ENCODE data around the gene ADAM15. TPM values are rescaled to one million over a fixed set of nuclear protein-coding genes. Genes with fewer than 3 reads are reported as not detected.
A peak's percentile ranks its signal among the peaks of the same experiment; 100 is the strongest.

The ADAM15 gene
- total RNA-seq, 4 donors from 2014 or later, result 30.3 to 42.8 (median 36.9) TPM

GRCh38 chr1:155070721-155071569 lies 19.8 kb downstream of the ADAM15 start:
- peak; percentile 78 to 94 for ATAC-seq
- Histone ChIP-seq H3K27ac (peak overlapping the region; percentile 46 to 69 (median 62)), H3K36me3 (no peaks in the 10 kb centered on the region), H3K4me3 (peak overlapping the region; percentile 51 to 75 (median 56)), H3K4me1 (peaks cover 5 to 11% of the 10 kb centered on the region in 2 donors), H3K27me3 (no peaks in the 10 kb centered on the region), H3K9me3 (no peaks in the 10 kb centered on the region)
- TF ChIP-seq CTCF (IDR thresholded peaks at IDR 0.05 in 4 of 5, conservative IDR thresholded peaks at IDR 0.05 in 1 of 5), result peak; percentile 28 to 65 (median 50)
- peak in 1 of 2 donors; percentile 23 for TF ChIP-seq POLR2A (IDR thresholded peaks at IDR 0.05)
- intact Hi-C loops (cut with DNase I; ENCODE audit: low total_unique reads), result no loop called here
- DNase-seq, result peak; percentile 53 to 81
- in situ Hi-C loops (cut with MboI; ENCODE audit: low sequenced_read_pairs in 4 of 4), result loop anchor here in 1 of 4 donors (25.0 kb wide), 1 partner anchor 109 kb away; the partner anchor contains the start of genes CKS1B, PBXIP1, PYGO2 and SHC1

GRCh38 chr1:155071701-155072100 lies 20.6 kb downstream of the ADAM15 start:
- ATAC-seq (no peak), DNase-seq (no peak)
- intact Hi-C loops (cut with DNase I; ENCODE audit: low total_unique reads) (no loop called here), in situ Hi-C loops (cut with MboI; ENCODE audit: low sequenced_read_pairs in 4 of 4) (loop anchor here in 1 of 4 donors (25.0 kb wide), 1 partner anchor 109 kb away; the partner anchor contains the start of genes CKS1B, PBXIP1, PYGO2 and SHC1)
- Histone ChIP-seq H3K4me3 (no peak overlapping the region), H3K27ac (peak overlapping the region in 1 of 4 donors; percentile 67), H3K4me1 (peaks cover 5 to 11% of the 10 kb centered on the region in 2 donors), H3K36me3 (no peaks in the 10 kb centered on the region), H3K9me3 (no peaks in the 10 kb centered on the region), H3K27me3 (no peaks in the 10 kb centered on the region)
- TF ChIP-seq CTCF (IDR thresholded peaks at IDR 0.05 in 4 of 5, conservative IDR thresholded peaks at IDR 0.05 in 1 of 5), result no peak

GRCh38 chr1:155072531-155073289 lies 21.6 kb downstream of the ADAM15 start:
- ATAC-seq (no peak), DNase-seq (no peak)
- H3K36me3 ChIP-seq, result no peaks in the 10 kb centered on the region

More at GRCh38 chr1:155072531-155073289, 21.6 kb downstream of the ADAM15 start:
- in situ Hi-C loops (cut with MboI; ENCODE audit: low sequenced_read_pairs in 4 of 4) (loop anchor here in 1 of 4 donors (25.0 kb wide), 1 partner anchor 110 kb away; the partner anchor contains the start of genes CKS1B, PBXIP1, PYGO2 and SHC1), intact Hi-C loops (cut with DNase I; ENCODE audit: low total_unique reads) (no loop called here)
- no peaks in the 10 kb centered on the region for H3K9me3 ChIP-seq
- TF ChIP-seq CTCF (IDR thresholded peaks at IDR 0.05 in 4 of 5, conservative IDR thresholded peaks at IDR 0.05 in 1 of 5), result no peak
- H3K4me1 ChIP-seq, result peaks cover 5 to 11% of the 10 kb centered on the region in 2 donors
- H3K27me3 ChIP-seq, result no peaks in the 10 kb centered on the region
- H3K27ac ChIP-seq, result no peak overlapping the region
- no peak overlapping the region for H3K4me3 ChIP-seq
